WERI-Rb-1 (cell line): ENCODE measurements around the gene SELENOO.

Experiments used
- DNase-seq: peaks from one replicate; pipeline ENCODE4 v3.0.0-alpha.2; 2020
- H3K27ac ChIP-seq: fragments of 250-450 bp; sonication (Bioruptor Pico); 2 replicates; pipeline ENCODE4 v1.5.1; 2020; ENCODE audit warnings: mild to moderate bottlenecking, moderate library complexity
- H3K27me3 ChIP-seq: fragments of 250-450 bp; sonication (Bioruptor Pico); 2 replicates; pipeline ENCODE4 v1.5.1; 2021; ENCODE audit warnings: mild to moderate bottlenecking, low read depth, moderate library complexity; ENCODE audit not compliant: insufficient read depth, severe bottlenecking
- H3K36me3 ChIP-seq: fragments of 250-450 bp; sonication (Bioruptor Pico); 2 replicates; pipeline ENCODE4 v1.5.1; 2020; ENCODE audit warnings: mild to moderate bottlenecking, moderate library complexity
- H3K4me3 ChIP-seq: 2 replicates; pipeline ENCODE4 v1.5.1; 2011; ENCODE audit warnings: low read depth, mild to moderate bottlenecking, control low read depth, low read length
- H3K9me3 ChIP-seq: fragments of 250-450 bp; sonication (Bioruptor Pico); 2 replicates; pipeline ENCODE4 v1.5.1; 2021; ENCODE audit warnings: mild to moderate bottlenecking, moderate library complexity; ENCODE audit not compliant: severe bottlenecking
- TF ChIP-seq, protein P1 (sequence below): IDR thresholded peaks from 2 replicates; pipeline ENCODE4 v1.5.1; 2011; ENCODE audit warnings: low read depth, mild to moderate bottlenecking, control low read depth, inconsistent platforms, low read length

SELENOO gene

DNA sequence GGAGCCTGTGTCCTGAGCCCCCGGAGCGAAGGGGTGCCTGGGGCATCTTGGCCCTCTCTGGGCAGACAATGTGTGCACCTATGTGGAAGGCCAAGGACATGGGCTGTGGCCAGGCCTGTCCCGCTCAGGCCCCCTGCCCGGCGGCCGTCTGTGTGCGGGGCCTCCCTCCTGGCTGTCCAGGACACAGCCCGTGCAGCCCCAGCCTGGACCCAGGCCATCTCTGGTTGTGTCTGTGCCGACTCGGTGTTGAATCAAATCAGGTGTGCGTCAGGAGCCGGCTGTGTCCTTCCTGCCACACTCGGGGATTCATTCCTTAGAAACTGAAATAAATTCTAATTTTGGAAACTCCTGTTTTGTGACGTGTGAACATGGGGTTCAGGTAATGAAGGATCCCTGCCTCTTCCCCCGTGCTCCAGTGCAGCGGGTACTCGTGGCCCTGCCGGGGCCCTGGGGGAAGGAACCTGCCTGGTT lies 1.5 kb upstream of the SELENOO start:
- H3K36me3 ChIP-seq, result peaks cover 51% of the 10 kb centered on the region

DNA sequence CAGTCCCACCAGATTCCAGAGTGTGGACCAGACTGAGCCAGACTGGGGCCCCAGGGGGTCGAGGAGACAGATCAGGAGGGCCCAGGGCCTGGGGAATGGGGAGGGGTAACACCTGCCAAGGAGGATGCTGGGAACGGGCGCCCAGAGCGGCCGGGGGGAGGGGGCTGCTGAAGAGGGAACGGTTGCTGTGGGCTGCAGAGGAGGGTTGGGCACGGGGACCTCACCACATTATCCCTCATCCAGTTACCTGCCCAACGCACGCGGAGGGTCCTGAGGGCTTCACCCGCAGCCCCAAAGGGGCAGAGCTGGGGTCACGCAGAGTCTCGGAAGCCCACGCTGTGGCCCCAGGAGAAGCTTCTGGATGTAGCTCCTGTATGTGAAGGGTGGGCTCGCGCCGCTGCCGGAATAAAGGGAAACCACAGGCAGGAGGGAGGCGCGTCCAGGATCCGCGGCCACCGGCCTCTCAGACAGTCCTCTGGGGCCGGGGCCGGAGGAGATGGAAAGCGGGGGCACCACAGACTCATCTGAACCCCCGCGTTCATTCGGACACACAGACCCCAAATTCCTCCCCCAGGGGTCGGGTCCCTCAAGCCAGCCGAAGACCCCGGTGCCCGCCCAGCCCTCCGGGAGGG lies 866 bp upstream of the SELENOO start:
- Histone ChIP-seq H3K27me3 (no peaks in the 10 kb centered on the region), H3K27ac (peak overlapping the region; percentile 87), H3K9me3 (no peaks in the 10 kb centered on the region), H3K4me3 (peak overlapping the region; percentile 74), H3K36me3 (peaks cover 45% of the 10 kb centered on the region)
- DNase-seq, result peak; percentile 68
- TF ChIP-seq, protein P1, sequence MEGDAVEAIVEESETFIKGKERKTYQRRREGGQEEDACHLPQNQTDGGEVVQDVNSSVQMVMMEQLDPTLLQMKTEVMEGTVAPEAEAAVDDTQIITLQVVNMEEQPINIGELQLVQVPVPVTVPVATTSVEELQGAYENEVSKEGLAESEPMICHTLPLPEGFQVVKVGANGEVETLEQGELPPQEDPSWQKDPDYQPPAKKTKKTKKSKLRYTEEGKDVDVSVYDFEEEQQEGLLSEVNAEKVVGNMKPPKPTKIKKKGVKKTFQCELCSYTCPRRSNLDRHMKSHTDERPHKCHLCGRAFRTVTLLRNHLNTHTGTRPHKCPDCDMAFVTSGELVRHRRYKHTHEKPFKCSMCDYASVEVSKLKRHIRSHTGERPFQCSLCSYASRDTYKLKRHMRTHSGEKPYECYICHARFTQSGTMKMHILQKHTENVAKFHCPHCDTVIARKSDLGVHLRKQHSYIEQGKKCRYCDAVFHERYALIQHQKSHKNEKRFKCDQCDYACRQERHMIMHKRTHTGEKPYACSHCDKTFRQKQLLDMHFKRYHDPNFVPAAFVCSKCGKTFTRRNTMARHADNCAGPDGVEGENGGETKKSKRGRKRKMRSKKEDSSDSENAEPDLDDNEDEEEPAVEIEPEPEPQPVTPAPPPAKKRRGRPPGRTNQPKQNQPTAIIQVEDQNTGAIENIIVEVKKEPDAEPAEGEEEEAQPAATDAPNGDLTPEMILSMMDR, result no peak

More for the DNA sequence above, 1.5 kb upstream of the SELENOO start:
- no peak overlapping the region for H3K4me3 ChIP-seq
- TF ChIP-seq, protein P1, result no peak
- no peaks in the 10 kb centered on the region for H3K27me3 ChIP-seq
- DNase-seq, result no peak
- H3K27ac ChIP-seq, result peak overlapping the region; percentile 87
- no peaks in the 10 kb centered on the region for H3K9me3 ChIP-seq

DNA sequence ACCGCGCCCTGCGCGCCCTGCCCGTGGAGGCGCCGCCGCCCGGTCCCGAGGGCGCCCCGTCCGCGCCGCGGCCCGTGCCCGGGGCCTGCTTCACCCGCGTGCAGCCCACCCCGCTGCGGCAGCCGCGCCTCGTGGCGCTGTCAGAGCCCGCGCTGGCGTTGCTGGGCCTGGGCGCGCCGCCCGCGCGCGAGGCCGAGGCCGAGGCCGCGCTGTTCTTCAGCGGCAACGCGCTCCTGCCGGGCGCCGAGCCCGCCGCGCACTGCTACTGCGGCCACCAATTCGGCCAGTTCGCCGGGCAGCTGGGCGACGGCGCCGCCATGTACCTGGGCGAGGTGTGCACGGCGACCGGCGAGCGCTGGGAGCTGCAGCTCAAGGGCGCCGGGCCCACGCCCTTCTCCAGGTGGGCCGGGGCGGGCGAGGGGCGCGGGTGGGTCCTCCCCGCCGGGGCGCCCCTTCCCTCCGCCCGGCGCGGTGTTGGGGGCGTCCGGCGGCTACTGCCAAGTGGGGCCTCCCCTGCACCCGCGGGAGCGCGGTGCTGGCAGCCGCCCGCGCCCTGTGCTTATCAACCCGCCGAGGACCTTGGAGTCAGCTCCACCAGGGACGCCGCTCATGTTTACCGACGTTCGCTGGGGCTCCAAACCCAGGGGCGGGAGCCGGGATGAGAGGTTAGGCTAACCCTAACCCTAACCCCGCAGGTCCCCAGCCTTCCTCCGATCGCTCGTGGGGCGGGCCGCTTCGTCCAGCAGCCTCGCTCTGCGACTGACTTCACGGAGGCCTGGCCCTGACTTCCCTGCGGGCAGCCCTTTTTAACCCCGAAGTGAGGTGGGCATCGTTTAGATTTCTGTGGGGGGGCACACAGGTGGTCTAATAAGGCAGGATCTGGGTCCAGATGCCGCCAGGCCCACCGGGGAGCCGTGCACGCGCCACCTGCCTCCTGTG lies 649 bp downstream of the SELENOO start:
- H3K9me3 ChIP-seq, result no peaks in the 10 kb centered on the region
- no peaks in the 10 kb centered on the region for H3K27me3 ChIP-seq
- H3K4me3 ChIP-seq, result peak overlapping the region; percentile 74
- H3K36me3 ChIP-seq, result peaks cover 43% of the 10 kb centered on the region
- DNase-seq, result no peak
- TF ChIP-seq, protein P1, result no peak
- H3K27ac ChIP-seq, result peak overlapping the region; percentile 87

DNA sequence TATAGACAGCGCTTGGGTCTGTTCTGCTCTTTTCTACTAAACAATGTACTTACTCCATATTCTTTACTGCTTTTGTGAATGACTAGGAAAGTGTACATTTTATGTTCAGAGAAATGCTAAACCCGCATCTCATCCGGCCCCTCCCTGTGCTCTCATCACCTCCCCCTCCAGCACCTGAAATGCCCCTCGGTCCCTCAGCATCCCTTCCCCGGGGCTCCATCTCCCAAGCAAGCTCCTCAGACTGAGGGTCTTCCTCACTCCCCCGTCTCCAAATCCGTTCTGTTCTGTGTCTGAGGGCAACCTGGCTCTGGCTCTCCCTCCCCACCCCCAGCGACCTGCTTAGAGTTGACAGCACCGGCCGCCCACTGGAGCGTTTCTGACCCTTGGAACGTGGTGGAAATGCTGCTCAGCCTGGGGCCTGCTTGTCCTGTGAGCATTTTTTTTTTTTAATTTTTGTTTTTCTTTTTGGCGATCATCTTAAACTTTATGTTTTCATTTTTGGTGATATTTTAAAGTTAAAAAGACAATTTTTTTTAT lies 1.4 kb downstream of the SELENOO start:
- TF ChIP-seq, protein P1, result no peak
- Histone ChIP-seq H3K9me3 (no peaks in the 10 kb centered on the region), H3K36me3 (peaks cover 48% of the 10 kb centered on the region), H3K27me3 (no peaks in the 10 kb centered on the region), H3K27ac (no peak overlapping the region), H3K4me3 (peak overlapping the region; percentile 42)
- DNase-seq, result no peak

DNA sequence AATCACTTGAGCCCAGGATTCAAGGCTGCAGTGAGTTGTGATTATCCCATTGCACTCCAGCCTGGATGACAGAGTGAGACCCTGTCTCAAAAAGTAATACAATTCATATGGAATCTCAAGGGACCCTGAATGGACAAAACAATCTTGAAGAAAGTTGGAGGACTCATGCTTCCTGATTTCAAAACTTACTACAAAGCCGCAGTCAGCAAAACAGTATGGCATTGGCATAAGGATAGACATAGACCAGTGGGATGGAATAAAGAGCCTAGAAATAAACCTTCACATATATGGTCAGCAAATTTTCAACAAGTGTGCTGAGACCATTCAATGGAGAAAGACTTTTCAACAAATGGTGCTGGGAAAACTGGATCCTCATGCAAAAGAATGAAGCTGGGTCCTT lies 2.5 kb downstream of the SELENOO start:
- H3K27me3 ChIP-seq, result no peaks in the 10 kb centered on the region
- TF ChIP-seq, protein P1, result no peak
- H3K36me3 ChIP-seq, result peaks cover 44% of the 10 kb centered on the region
- DNase-seq, result no peak
- no peak overlapping the region for H3K27ac ChIP-seq
- H3K4me3 ChIP-seq, result no peak overlapping the region
- H3K9me3 ChIP-seq, result no peaks in the 10 kb centered on the region
